ENCODE data around the gene CACNA1E.

The CACNA1E gene

GRCh38 chr1:181783208-181783607 lies 299.9 kb downstream of the CACNA1E start:
- Mint-ChIP-seq H3K36me3 (ENCODE audit: low read depth) (no peaks in the 10 kb centered on the region), H3K27ac (no peak overlapping the region), H3K9me3 (no peaks in the 10 kb centered on the region), H3K4me3 (no peak overlapping the region), H3K27me3 (ENCODE audit: low read depth) (no peaks in the 10 kb centered on the region), H3K4me1 (ENCODE audit: low read depth) (no peaks in the 10 kb centered on the region)
- no peak for DNase-seq (ENCODE audit: low spot score)

DNA sequence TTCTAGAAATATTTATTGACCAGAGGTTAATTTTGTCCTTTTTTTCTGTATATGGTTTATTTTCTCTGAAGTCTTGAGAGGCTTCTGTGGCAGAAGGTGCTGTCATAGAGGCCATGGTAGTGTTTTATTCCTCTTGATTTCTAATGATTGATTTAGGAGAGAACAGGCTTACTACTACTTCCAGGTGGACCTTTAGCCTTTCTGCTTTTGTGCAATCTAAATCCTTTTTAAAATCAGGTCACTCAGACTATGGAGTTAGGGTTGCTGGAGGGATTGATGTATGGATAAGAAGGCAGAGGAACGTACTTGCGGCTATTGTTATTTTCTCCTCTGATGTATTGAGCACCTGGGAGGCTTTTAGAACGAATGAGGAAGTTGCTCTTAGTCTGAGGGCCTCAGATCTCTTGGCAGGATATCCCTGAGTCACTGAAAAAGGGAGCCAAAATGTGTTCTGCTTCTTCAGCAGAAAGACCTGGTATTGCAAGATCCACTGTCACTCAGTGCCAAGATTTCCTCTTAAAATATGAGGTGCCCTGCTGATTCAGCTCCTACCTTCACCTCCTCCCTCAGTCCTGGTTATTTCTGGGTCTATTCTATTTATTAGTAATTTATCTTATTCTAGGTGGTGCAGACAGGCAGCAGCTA lies 300.8 kb downstream of the CACNA1E start:
- H3K9me3 Mint-ChIP-seq = no peaks in the 10 kb centered on the region
- H3K4me1 Mint-ChIP-seq (ENCODE audit: low read depth) = no peaks in the 10 kb centered on the region
- no peaks in the 10 kb centered on the region for H3K36me3 Mint-ChIP-seq (ENCODE audit: low read depth)
- no peaks in the 10 kb centered on the region for H3K27me3 Mint-ChIP-seq (ENCODE audit: low read depth)
- no peak overlapping the region for H3K27ac Mint-ChIP-seq
- H3K4me3 Mint-ChIP-seq = no peak overlapping the region
- no peak for DNase-seq (ENCODE audit: low spot score)

GRCh38 chr1:181789395-181789794 lies 306.1 kb downstream of the CACNA1E start:
- Mint-ChIP-seq H3K4me3 (no peak overlapping the region), H3K27ac (no peak overlapping the region), H3K4me1 (ENCODE audit: low read depth) (no peaks in the 10 kb centered on the region), H3K9me3 (no peaks in the 10 kb centered on the region), H3K27me3 (ENCODE audit: low read depth) (no peaks in the 10 kb centered on the region), H3K36me3 (ENCODE audit: low read depth) (no peaks in the 10 kb centered on the region)
- no peak for DNase-seq (ENCODE audit: low spot score)

- DNase-seq (ENCODE audit: low spot score) = no peak
- Mint-ChIP-seq H3K36me3 (ENCODE audit: low read depth) (no peaks in the 10 kb centered on the region), H3K9me3 (no peaks in the 10 kb centered on the region), H3K4me1 (ENCODE audit: low read depth) (no peaks in the 10 kb centered on the region), H3K27ac (no peak overlapping the region), H3K4me3 (no peak overlapping the region), H3K27me3 (ENCODE audit: low read depth) (no peaks in the 10 kb centered on the region)
Observed at GRCh38 chr1:181791721-181792120, 308.4 kb downstream of the CACNA1E start.

GRCh38 chr1:181793831-181794230 lies 310.5 kb downstream of the CACNA1E start:
- Mint-ChIP-seq H3K27ac (no peak overlapping the region), H3K36me3 (ENCODE audit: low read depth) (no peaks in the 10 kb centered on the region), H3K9me3 (no peaks in the 10 kb centered on the region), H3K4me3 (no peak overlapping the region), H3K4me1 (ENCODE audit: low read depth) (no peaks in the 10 kb centered on the region), H3K27me3 (ENCODE audit: low read depth) (no peaks in the 10 kb centered on the region)
- DNase-seq (ENCODE audit: low spot score) = no peak

- no peaks in the 10 kb centered on the region for H3K36me3 Mint-ChIP-seq (ENCODE audit: low read depth)
- no peaks in the 10 kb centered on the region for H3K4me1 Mint-ChIP-seq (ENCODE audit: low read depth)
- H3K4me3 Mint-ChIP-seq = no peak overlapping the region
- no peaks in the 10 kb centered on the region for H3K27me3 Mint-ChIP-seq (ENCODE audit: low read depth)
- no peaks in the 10 kb centered on the region for H3K9me3 Mint-ChIP-seq
- no peak overlapping the region for H3K27ac Mint-ChIP-seq
- no peak for DNase-seq (ENCODE audit: low spot score)
Observed at GRCh38 chr1:181794332-181794731, 311.0 kb downstream of the CACNA1E start.

DNA sequence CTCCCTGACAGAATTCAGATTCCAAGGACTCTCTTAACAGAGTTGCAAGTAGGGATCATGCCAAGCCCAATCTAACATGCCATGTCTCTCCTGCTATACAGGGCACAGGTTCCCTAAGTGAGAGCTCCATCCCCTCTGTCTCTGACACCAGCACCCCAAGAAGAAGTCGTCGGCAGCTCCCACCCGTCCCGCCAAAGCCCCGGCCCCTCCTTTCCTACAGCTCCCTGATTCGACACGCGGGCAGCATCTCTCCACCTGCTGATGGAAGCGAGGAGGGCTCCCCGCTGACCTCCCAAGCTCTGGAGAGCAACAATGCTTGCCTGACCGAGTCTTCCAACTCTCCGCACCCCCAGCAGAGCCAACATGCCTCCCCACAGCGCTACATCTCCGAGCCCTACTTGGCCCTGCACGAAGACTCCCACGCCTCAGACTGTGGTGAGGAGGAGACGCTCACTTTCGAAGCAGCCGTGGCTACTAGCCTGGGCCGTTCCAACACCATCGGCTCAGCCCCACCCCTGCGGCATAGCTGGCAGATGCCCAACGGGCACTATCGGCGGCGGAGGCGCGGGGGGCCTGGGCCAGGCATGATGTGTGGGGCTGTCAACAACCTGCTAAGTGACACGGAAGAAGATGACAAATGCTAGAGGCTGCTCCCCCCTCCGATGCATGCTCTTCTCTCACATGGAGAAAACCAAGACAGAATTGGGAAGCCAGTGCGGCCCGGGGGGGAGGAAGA lies 315.0 kb downstream of the CACNA1E start:
- H3K4me3 Mint-ChIP-seq = no peak overlapping the region
- no peaks in the 10 kb centered on the region for H3K4me1 Mint-ChIP-seq (ENCODE audit: low read depth)
- DNase-seq (ENCODE audit: low spot score) = no peak
- H3K36me3 Mint-ChIP-seq (ENCODE audit: low read depth) = no peaks in the 10 kb centered on the region
- peaks cover 4% of the 10 kb centered on the region for H3K27me3 Mint-ChIP-seq (ENCODE audit: low read depth)
- no peaks in the 10 kb centered on the region for H3K9me3 Mint-ChIP-seq
- H3K27ac Mint-ChIP-seq = no peak overlapping the region

GRCh38 chr1:181801617-181802016 lies 318.3 kb downstream of the CACNA1E start:
- H3K36me3 Mint-ChIP-seq (ENCODE audit: low read depth) = no peaks in the 10 kb centered on the region
- H3K9me3 Mint-ChIP-seq = no peaks in the 10 kb centered on the region
- no peak for DNase-seq (ENCODE audit: low spot score)
- H3K27ac Mint-ChIP-seq = no peak overlapping the region
- peaks cover 8% of the 10 kb centered on the region for H3K27me3 Mint-ChIP-seq (ENCODE audit: low read depth)
- peaks cover 1% of the 10 kb centered on the region for H3K4me1 Mint-ChIP-seq (ENCODE audit: low read depth)
- no peak overlapping the region for H3K4me3 Mint-ChIP-seq

DNA sequence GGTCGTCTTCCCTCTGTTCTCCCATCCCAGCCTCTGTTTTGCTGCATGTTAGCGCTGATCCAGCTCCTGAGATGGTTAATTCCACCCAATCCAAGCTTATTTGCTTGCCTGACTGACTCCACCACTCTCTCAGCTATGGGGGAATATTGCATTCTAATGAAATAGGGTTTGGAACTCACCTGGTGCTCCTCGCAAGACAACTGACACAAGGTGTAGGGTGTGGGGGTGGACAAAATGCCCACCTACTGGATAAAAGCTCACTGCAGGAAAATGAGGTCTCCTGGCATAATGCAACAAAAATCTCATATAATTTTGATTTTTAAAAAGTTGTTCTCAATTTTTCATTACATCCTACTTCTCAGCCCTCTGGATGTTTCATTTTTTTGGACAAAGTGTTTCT lies 319.1 kb downstream of the CACNA1E start:
- Mint-ChIP-seq H3K36me3 (ENCODE audit: low read depth) (no peaks in the 10 kb centered on the region), H3K27ac (no peak overlapping the region), H3K4me1 (ENCODE audit: low read depth) (peaks cover 1% of the 10 kb centered on the region), H3K9me3 (no peaks in the 10 kb centered on the region), H3K4me3 (no peak overlapping the region), H3K27me3 (ENCODE audit: low read depth) (peaks cover 8% of the 10 kb centered on the region)
- DNase-seq (ENCODE audit: low spot score) = no peak

DNA sequence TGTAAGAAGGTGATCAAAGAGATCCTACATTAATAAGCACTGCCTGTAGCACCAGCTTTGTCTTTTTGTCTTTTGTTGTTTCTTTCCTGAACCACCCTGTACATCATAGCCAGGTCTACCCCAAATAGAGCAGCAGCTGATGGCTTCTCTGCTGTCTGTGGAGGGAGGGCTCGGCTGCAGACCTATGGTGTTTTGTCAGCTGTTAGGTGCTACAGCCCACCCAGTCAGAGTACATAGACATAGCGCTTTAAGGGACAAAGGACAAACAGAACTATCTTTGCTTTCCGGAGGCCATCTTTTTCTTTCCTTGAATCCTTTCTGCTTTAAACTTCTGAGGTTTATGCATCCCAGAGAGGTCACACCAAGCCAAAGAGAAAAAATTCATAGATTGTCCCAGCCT lies 320.1 kb downstream of the CACNA1E start:
- H3K4me3 Mint-ChIP-seq = no peak overlapping the region
- no peak for DNase-seq (ENCODE audit: low spot score)
- no peaks in the 10 kb centered on the region for H3K9me3 Mint-ChIP-seq
- H3K27me3 Mint-ChIP-seq (ENCODE audit: low read depth) = peaks cover 8% of the 10 kb centered on the region
- no peaks in the 10 kb centered on the region for H3K36me3 Mint-ChIP-seq (ENCODE audit: low read depth)
- H3K27ac Mint-ChIP-seq = no peak overlapping the region
- peaks cover 1% of the 10 kb centered on the region for H3K4me1 Mint-ChIP-seq (ENCODE audit: low read depth)

DNA sequence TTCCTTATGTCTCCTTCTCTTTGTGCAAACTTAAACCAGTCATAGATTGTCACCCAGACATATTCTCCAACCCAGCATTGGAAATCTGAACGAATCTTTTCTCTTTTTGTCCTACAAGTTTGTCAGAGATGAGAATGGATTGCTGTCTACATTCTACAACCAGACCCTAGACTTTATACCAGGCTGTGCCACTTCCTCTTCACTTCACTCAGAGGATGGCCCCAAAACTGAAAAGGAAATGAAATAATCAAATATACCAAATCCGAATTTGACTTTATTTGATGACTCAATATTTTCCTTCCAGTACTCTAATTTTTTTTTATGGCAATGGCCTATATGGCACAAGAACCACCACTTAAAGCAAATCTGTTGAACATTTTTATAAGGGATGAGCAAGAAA lies 321.7 kb downstream of the CACNA1E start:
- Mint-ChIP-seq H3K36me3 (ENCODE audit: low read depth) (no peaks in the 10 kb centered on the region), H3K4me1 (ENCODE audit: low read depth) (peaks cover 1% of the 10 kb centered on the region), H3K27me3 (ENCODE audit: low read depth) (peaks cover 8% of the 10 kb centered on the region), H3K9me3 (no peaks in the 10 kb centered on the region), H3K4me3 (no peak overlapping the region), H3K27ac (no peak overlapping the region)
- DNase-seq (ENCODE audit: low spot score) = no peak

GRCh38 chr1:181806746-181807145 lies 323.4 kb downstream of the CACNA1E start:
- Mint-ChIP-seq H3K9me3 (no peaks in the 10 kb centered on the region), H3K4me1 (ENCODE audit: low read depth) (peaks cover 1% of the 10 kb centered on the region), H3K36me3 (ENCODE audit: low read depth) (no peaks in the 10 kb centered on the region), H3K27me3 (ENCODE audit: low read depth) (peaks cover 8% of the 10 kb centered on the region), H3K27ac (no peak overlapping the region), H3K4me3 (no peak overlapping the region)
- no peak for DNase-seq (ENCODE audit: low spot score)

- peaks cover 8% of the 10 kb centered on the region for H3K27me3 Mint-ChIP-seq (ENCODE audit: low read depth)
- H3K9me3 Mint-ChIP-seq = no peaks in the 10 kb centered on the region
- no peaks in the 10 kb centered on the region for H3K36me3 Mint-ChIP-seq (ENCODE audit: low read depth)
- no peak overlapping the region for H3K27ac Mint-ChIP-seq
- DNase-seq (ENCODE audit: low spot score) = no peak
- H3K4me3 Mint-ChIP-seq = no peak overlapping the region
- H3K4me1 Mint-ChIP-seq (ENCODE audit: low read depth) = peaks cover 1% of the 10 kb centered on the region
Observed at GRCh38 chr1:181807251-181807650, 323.9 kb downstream of the CACNA1E start.

- no peak overlapping the region for H3K4me3 Mint-ChIP-seq
- DNase-seq (ENCODE audit: low spot score) = no peak
- peaks cover 3% of the 10 kb centered on the region for H3K27me3 Mint-ChIP-seq (ENCODE audit: low read depth)
Observed at GRCh38 chr1:181809991-181810545, 326.8 kb downstream of the CACNA1E start.

More at GRCh38 chr1:181809991-181810545, 326.8 kb downstream of the CACNA1E start:
- no peaks in the 10 kb centered on the region for H3K9me3 Mint-ChIP-seq
- no peaks in the 10 kb centered on the region for H3K4me1 Mint-ChIP-seq (ENCODE audit: low read depth)
- no peak overlapping the region for H3K27ac Mint-ChIP-seq
- H3K36me3 Mint-ChIP-seq (ENCODE audit: low read depth) = no peaks in the 10 kb centered on the region

Data from T-helper 2 cell treated with Interferon-gamma antibody and Interleukin-4, amounts not matched to agents 5 μg/mL and 100 μg/mL, for 36 hours (primary cell).